RWPE2 (cell line): ENCODE results near the gene GALNT16.

ENCODE experiments used
- ATAC-seq: fragments of 200-7000 bp; cut with Tn5 transposase; 3 replicates; pipeline ENCODE4 v1.9.1; 2021; ENCODE audit warnings: low read depth
- DNase-seq: peaks from one replicate; pipeline ENCODE4 v3.0.0-alpha.2; 2020; ENCODE audit warnings: low spot score
- H3K27ac ChIP-seq: fragments of 450-650 bp; 2 replicates; pipeline ENCODE4 v1.5.1; 2017; ENCODE audit warnings: mild to moderate bottlenecking; ENCODE audit not compliant: poor library complexity, severe bottlenecking
- H3K27me3 ChIP-seq: fragments of 250-450 bp; sonication (Bioruptor Pico); 2 replicates; pipeline ENCODE4 v1.5.1; 2021; ENCODE audit warnings: mild to moderate bottlenecking, moderate library complexity; ENCODE audit not compliant: insufficient read depth, poor library complexity, severe bottlenecking
- H3K36me3 ChIP-seq: fragments of 250-450 bp; sonication (Bioruptor Pico); 2 replicates; pipeline ENCODE4 v1.5.1; 2020; ENCODE audit warnings: low read depth, mild to moderate bottlenecking, moderate library complexity
- H3K4me1 ChIP-seq: fragments of 250-450 bp; sonication (Bioruptor Pico); 2 replicates; pipeline ENCODE4 v1.5.1; 2021; ENCODE audit warnings: mild to moderate bottlenecking, moderate library complexity; ENCODE audit not compliant: insufficient read depth, poor library complexity, severe bottlenecking
- H3K4me3 ChIP-seq: fragments of 250-450 bp; sonication (Bioruptor Pico); 2 replicates; pipeline ENCODE4 v1.5.1; 2021; ENCODE audit warnings: mild to moderate bottlenecking, moderate library complexity; ENCODE audit not compliant: severe bottlenecking
- H3K9me3 ChIP-seq: fragments of 250-450 bp; sonication (Bioruptor Pico); 2 replicates; pipeline ENCODE4 v1.5.1; 2021; ENCODE audit warnings: mild to moderate bottlenecking, moderate library complexity; ENCODE audit not compliant: severe bottlenecking
- TF ChIP-seq, protein P1 (sequence below): fragments of 450-650 bp; IDR thresholded peaks from one replicate; pipeline ENCODE4 v1.5.1; 2017; ENCODE audit warnings: mild to moderate bottlenecking, moderate library complexity; ENCODE audit not compliant: poor library complexity, severe bottlenecking

GALNT16 gene

DNA sequence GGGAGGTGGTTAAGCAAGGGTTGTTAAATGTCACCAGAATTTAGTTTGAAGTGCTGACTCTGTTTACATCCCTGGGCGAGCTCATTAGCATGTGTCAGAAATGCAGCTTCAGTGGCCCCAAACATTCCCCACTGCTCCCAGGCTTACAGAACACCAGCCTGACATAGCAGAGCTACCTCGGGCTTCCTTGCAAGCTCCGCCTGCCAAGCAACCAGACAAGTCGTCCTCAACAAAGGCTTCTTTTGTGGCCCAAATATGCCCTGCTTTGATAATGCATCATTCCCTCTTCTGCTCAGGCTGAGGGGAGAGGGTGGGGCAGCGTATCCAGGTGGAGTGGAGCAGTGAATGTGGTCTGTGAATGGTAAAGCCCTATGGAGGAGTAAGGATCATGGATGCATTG lies 110.1 kb downstream of the GALNT16 start:
- Histone ChIP-seq H3K27me3 (no peaks in the 10 kb centered on the region), H3K9me3 (no peaks in the 10 kb centered on the region), H3K4me1 (no peaks in the 10 kb centered on the region), H3K36me3 (peaks cover 3% of the 10 kb centered on the region), H3K4me3 (no peak overlapping the region), H3K27ac (no peak overlapping the region)
- no peak for ATAC-seq
- TF ChIP-seq, protein P1, sequence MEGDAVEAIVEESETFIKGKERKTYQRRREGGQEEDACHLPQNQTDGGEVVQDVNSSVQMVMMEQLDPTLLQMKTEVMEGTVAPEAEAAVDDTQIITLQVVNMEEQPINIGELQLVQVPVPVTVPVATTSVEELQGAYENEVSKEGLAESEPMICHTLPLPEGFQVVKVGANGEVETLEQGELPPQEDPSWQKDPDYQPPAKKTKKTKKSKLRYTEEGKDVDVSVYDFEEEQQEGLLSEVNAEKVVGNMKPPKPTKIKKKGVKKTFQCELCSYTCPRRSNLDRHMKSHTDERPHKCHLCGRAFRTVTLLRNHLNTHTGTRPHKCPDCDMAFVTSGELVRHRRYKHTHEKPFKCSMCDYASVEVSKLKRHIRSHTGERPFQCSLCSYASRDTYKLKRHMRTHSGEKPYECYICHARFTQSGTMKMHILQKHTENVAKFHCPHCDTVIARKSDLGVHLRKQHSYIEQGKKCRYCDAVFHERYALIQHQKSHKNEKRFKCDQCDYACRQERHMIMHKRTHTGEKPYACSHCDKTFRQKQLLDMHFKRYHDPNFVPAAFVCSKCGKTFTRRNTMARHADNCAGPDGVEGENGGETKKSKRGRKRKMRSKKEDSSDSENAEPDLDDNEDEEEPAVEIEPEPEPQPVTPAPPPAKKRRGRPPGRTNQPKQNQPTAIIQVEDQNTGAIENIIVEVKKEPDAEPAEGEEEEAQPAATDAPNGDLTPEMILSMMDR, result no peak
- DNase-seq, result no peak

DNA sequence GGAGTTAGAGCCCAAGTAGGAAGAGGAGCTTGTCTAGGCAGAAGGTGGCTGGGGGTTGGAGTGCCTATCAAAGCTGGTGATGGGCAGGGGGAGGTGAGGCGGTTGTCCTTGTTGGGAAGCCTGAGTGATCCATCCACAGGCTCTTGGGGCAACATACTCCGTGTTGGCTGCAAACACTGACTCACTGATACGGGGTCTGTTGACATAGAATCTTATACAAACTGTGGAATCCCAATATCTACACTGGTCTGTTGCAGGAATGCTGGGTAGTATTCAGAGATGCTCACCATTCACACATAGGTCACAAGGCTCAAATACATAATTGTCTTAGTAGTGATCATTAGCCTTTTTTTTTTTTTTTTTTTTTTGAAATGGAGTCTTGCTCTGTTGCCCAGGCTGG lies 112.2 kb downstream of the GALNT16 start:
- DNase-seq, result no peak
- TF ChIP-seq, protein P1, result no peak
- no peak for ATAC-seq
- H3K36me3 ChIP-seq, result peaks cover 24% of the 10 kb centered on the region
- H3K27ac ChIP-seq, result no peak overlapping the region
- H3K27me3 ChIP-seq, result no peaks in the 10 kb centered on the region
- H3K4me1 ChIP-seq, result no peaks in the 10 kb centered on the region
- no peaks in the 10 kb centered on the region for H3K9me3 ChIP-seq
- H3K4me3 ChIP-seq, result no peak overlapping the region

DNA sequence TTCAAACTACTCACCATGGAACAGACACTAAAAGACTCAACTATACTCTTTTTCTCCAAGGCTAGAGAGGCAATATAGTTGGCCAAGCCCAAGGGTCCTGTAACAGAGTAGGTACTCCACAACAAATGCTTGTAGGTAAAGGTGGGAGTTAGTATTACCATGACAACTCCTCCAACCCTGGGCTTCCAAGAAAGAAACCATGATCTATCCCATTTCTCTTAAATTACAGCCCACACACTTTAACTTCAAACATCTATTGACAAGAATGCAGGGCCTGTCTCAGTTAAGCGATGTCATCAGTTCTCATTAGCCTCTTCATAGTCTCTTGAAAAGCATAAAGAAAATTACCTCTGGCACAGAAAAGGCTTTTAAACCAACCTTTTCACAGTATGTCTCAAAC lies 113.1 kb downstream of the GALNT16 start:
- Histone ChIP-seq H3K27ac (no peak overlapping the region), H3K4me3 (no peak overlapping the region), H3K36me3 (peaks cover 30% of the 10 kb centered on the region), H3K9me3 (no peaks in the 10 kb centered on the region), H3K27me3 (no peaks in the 10 kb centered on the region), H3K4me1 (no peaks in the 10 kb centered on the region)
- TF ChIP-seq, protein P1, result no peak
- 0 out of 3 replicates have a peak, but pooled peaks have one; percentile 10 for ATAC-seq
- no peak for DNase-seq

DNA sequence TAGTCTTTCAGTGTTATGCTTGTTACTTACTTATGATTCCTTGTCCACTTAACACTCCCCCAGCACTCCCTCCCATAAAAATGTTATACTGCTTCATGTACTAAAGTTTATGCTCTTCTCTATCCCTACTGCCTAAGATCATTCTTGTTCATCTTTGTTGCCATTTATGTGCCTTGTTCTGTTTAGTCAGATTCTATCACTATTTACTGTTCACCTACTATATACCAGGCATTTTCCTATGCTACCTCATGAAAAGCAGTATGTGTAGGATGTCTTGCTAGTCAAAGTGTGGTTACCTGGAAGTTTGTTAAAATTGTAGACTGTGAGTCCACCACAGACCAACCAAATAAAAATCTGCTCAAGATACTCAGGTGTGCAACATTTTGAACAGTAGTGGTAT lies 114.3 kb downstream of the GALNT16 start:
- ATAC-seq, result no peak

DNA sequence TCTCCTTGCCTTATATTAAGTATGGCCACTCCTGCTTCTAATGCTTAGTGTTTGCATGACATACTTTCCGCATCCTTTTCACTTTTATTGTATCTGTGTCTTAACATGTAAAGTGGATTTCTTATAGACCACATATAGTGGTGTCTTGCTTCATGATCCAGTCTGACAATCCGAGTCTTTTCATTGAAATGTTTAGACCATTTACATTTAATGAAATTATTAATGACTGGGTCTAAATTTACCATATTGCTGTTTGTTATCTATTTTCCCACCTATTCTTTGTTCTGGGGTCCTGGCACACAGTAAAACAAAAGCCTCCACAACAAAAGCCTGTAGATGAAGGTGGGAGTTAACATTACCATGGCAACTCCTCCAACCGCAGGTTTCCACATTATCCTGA lies 115.2 kb downstream of the GALNT16 start:
- TF ChIP-seq, protein P1, result no peak
- H3K27ac ChIP-seq, result no peak overlapping the region
- H3K4me3 ChIP-seq, result no peak overlapping the region
- ATAC-seq (no peak), DNase-seq (no peak)
- no peaks in the 10 kb centered on the region for H3K9me3 ChIP-seq
- no peaks in the 10 kb centered on the region for H3K27me3 ChIP-seq
- peaks cover 42% of the 10 kb centered on the region for H3K36me3 ChIP-seq
- no peaks in the 10 kb centered on the region for H3K4me1 ChIP-seq

More for the DNA sequence above, 114.3 kb downstream of the GALNT16 start:
- H3K4me1 ChIP-seq, result no peaks in the 10 kb centered on the region
- no peak overlapping the region for H3K27ac ChIP-seq
- peaks cover 37% of the 10 kb centered on the region for H3K36me3 ChIP-seq
- DNase-seq, result no peak
- TF ChIP-seq, protein P1, result no peak
- no peaks in the 10 kb centered on the region for H3K27me3 ChIP-seq
- no peaks in the 10 kb centered on the region for H3K9me3 ChIP-seq
- no peak overlapping the region for H3K4me3 ChIP-seq
